ENCODE results near the gene PPP1R14D.

DNA sequence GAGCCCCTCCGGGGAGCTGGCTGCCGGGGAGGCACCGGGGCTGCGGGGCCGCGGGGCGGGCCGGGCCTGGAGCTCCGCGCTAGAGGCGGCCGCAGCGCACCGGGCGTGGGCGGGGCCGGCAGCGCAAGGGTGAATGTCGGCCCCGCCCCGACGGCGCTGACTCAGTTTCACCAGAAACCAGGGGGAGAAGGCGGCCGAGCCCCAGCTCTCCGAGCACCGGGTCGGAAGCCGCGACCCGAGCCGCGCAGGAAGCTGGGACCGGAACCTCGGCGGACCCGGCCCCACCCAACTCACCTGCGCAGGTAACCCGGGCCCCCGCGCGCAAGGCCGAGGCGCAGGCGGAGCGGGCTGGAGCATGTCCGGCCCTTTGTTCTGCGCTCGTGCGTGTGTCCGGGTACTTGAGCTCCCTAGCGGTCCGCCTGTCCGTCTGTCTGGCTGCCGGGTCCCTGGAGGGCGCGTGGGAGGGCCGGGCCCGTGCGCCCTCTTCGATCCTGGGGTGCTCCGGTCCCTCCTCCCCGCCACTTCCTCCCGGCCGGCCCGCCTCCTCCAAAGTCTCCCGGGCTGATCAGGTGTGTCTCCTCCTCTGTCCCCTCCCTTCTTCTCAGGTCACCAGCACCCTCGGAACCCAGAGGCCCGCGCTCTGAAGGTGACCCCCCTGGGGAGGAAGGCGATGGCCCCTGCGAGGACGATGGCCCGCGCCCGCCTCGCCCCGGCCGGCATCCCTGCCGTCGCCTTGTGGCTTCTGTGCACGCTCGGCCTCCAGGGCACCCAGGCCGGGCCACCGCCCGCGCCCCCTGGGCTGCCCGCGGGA is 15.6 kb upstream of the PPP1R14D start, which contains the start of gene SPINT1:
- TF ChIP-seq, protein P1, sequence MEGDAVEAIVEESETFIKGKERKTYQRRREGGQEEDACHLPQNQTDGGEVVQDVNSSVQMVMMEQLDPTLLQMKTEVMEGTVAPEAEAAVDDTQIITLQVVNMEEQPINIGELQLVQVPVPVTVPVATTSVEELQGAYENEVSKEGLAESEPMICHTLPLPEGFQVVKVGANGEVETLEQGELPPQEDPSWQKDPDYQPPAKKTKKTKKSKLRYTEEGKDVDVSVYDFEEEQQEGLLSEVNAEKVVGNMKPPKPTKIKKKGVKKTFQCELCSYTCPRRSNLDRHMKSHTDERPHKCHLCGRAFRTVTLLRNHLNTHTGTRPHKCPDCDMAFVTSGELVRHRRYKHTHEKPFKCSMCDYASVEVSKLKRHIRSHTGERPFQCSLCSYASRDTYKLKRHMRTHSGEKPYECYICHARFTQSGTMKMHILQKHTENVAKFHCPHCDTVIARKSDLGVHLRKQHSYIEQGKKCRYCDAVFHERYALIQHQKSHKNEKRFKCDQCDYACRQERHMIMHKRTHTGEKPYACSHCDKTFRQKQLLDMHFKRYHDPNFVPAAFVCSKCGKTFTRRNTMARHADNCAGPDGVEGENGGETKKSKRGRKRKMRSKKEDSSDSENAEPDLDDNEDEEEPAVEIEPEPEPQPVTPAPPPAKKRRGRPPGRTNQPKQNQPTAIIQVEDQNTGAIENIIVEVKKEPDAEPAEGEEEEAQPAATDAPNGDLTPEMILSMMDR (IDR thresholded peaks at IDR 0.05 in 8 of 11, conservative IDR thresholded peaks at IDR 0.05 in 3 of 11): no peak
- TF ChIP-seq POLR2A (IDR thresholded peaks at IDR 0.05): no peak

All from spleen (tissue), 7 donors.